ENCODE data around the gene COA4.

COA4 gene

DNA sequence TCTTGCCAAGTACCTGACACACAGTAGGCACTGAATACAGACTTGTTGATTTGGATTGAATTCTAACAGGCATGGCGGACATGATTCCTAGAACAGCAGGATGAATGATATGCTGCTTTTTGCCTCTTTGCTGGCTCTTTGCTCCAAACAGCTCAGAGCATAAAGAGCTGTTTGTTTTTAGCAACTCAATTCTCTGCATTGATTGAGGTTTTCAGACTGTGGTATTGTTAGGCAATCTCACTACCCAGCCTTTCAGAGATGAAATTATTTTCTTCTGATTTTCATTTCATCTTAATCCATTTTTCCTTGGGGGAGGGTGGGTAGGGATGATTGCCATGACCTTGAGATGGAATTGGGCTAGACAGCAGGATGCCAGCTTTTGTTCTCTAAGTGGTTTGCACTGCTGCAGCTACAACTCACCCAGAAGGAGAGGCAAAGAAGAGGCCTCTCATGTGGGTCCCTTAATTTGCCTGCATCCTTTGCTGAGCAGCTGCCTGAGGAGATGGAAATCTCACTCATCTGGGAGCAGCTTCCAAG is 20.5 kb downstream of the COA4 start:
- H3K4me3 ChIP-seq (ENCODE audit: control insufficient read depth, low read depth, low read length), result no peak overlapping the region
- no peak for DNase-seq (ENCODE audit: low read depth)
- TF ChIP-seq, protein P1, sequence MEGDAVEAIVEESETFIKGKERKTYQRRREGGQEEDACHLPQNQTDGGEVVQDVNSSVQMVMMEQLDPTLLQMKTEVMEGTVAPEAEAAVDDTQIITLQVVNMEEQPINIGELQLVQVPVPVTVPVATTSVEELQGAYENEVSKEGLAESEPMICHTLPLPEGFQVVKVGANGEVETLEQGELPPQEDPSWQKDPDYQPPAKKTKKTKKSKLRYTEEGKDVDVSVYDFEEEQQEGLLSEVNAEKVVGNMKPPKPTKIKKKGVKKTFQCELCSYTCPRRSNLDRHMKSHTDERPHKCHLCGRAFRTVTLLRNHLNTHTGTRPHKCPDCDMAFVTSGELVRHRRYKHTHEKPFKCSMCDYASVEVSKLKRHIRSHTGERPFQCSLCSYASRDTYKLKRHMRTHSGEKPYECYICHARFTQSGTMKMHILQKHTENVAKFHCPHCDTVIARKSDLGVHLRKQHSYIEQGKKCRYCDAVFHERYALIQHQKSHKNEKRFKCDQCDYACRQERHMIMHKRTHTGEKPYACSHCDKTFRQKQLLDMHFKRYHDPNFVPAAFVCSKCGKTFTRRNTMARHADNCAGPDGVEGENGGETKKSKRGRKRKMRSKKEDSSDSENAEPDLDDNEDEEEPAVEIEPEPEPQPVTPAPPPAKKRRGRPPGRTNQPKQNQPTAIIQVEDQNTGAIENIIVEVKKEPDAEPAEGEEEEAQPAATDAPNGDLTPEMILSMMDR (conservative IDR thresholded peaks at IDR 0.05; ENCODE audit: control insufficient read depth, insufficient read depth, low read depth, low read length), result no peak

DNA sequence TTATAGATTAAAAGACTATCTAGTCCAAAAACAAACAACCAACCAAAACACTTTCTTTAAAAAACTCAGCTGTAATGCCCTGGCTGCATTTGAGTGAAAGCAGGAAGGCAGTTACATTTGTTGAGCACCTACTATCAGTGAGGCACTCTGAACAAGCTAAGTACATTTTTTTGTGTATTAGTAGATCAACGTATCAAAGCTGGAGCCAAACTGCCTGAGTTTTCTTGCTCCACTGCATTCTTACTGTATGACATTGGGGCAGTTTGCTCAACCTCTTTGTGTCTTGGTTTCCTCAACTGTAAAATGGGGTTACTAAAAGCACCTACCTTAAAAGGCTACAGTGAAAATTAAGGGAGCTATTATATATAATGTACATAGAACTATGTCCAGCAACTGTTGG is 22.0 kb downstream of the COA4 start:
- H3K4me3 ChIP-seq (ENCODE audit: control insufficient read depth, low read depth, low read length), result no peak overlapping the region
- DNase-seq (ENCODE audit: low read depth), result peak; percentile 25
- TF ChIP-seq, protein P1 (conservative IDR thresholded peaks at IDR 0.05; ENCODE audit: control insufficient read depth, insufficient read depth, low read depth, low read length), result no peak

DNA sequence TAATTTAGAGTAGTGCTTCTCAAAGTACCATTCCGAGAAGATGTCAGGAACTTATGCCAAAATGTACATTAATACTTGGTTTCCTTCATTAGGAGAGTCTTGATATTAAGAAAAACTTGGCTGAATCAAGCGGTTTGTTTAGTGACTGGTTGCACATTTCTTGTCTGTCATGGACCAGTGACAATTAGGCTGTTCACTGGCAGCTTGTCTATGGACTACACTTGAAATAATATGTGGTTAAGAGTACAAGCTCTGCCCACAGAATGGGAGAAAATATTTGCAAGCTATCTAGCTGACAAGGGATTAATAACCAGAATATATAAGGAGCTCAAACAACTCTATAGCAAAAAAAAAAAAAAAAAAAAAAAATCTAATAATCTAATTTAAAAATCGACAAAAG is 24.6 kb downstream of the COA4 start:
- H3K4me3 ChIP-seq (ENCODE audit: control insufficient read depth, low read depth, low read length), result no peak overlapping the region
- DNase-seq (ENCODE audit: low read depth), result no peak
- TF ChIP-seq, protein P1 (conservative IDR thresholded peaks at IDR 0.05; ENCODE audit: control insufficient read depth, insufficient read depth, low read depth, low read length), result no peak

DNA sequence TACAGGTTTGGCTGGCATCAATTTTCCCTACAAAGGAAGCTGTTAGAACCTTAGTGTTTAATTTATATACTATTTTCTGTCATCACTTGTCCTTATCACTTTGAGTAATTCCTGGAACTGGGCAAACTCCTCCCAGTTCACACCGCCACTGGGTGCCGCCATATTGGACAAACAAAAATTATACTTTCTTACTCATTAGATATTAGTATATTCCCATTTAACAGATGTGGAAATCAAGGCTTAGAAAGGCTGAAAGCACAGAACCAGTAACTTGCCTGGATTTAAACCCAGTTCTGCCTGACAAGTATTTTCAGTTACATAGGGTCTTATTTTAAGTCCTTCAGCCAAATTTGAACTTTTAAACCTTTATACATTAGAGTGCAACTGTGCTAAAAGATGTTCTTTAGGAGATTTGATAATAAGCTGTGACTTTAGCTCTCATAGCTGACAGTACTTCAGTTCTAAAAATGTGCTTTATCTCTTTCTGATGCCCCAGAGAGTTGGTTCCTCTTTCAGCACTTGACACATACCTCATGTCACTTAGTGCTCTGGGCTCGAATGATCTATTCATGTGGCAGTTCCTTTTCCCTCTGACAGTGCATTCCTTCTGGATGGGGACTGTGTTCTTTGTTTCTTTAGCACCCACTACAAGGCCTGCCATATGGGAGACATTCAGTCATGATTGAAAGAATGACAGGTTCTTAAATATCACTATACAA is 25.4 kb downstream of the COA4 start:
- no peak overlapping the region for H3K4me3 ChIP-seq (ENCODE audit: control insufficient read depth, low read depth, low read length)
- TF ChIP-seq, protein P1 (conservative IDR thresholded peaks at IDR 0.05; ENCODE audit: control insufficient read depth, insufficient read depth, low read depth, low read length), result no peak
- no peak for DNase-seq (ENCODE audit: low read depth)

DNA sequence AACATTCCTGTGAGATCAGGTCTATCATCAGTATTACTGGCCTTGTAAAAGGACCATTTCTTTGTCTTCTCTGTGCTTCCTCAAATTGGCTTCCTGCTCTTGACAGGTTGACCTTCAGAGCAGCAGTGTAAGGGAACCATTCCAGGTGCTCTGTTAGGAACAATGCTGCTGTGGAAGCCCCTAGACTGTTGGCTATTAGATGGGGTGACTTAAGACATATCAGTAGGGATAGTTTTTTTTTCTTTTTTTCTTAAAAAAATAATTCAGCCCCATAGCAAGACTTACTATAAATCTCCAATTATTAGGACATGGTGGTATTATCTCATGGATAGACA is 37.6 kb downstream of the COA4 start:
- no peak overlapping the region for H3K4me3 ChIP-seq (ENCODE audit: control insufficient read depth, low read depth, low read length)
- TF ChIP-seq, protein P1 (conservative IDR thresholded peaks at IDR 0.05; ENCODE audit: control insufficient read depth, insufficient read depth, low read depth, low read length), result no peak
- no peak for DNase-seq (ENCODE audit: low read depth)

DNA sequence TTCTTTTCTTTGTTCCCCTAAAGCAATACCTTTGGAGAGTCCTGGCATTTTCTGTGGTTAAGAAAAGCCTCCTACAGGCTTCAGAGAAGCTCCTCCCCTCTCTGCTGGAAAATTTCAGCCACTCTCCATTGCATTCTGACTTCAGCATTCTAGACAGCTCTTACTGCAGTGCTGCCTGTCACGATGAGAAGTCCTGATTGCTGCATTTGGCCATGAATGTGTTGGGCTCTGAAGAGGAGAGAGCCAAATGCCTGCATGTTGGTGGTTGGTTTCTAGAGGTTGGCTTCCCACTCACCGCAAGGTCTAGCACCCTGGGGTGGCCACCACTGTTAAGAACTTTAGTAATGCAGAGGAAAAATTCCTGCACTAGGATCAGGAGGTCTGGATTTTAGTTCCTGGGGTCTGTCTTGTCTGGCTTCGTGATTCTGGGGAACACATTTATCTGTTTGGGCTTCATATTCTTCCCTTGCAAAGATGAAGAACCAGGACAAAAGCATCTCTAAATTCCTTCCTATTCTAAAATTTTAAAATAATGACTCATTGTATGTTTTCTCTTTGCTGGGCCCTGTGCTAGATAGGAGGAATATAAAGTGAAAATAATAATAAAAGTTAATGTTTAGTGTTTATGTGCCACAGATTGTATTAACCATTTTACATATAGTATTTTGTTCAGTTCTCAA is 38.1 kb downstream of the COA4 start:
- no peak for DNase-seq (ENCODE audit: low read depth)
- TF ChIP-seq, protein P1 (conservative IDR thresholded peaks at IDR 0.05; ENCODE audit: control insufficient read depth, insufficient read depth, low read depth, low read length), result no peak
- H3K4me3 ChIP-seq (ENCODE audit: control insufficient read depth, low read depth, low read length), result no peak overlapping the region

All from fibroblast of mammary gland (primary cell).